Skeletal muscle cell (primary cell): ENCODE measurements around the gene ASZ1.

Experiments
- DNase-seq: peaks from one replicate; pipeline ENCODE4 v3.0.0-alpha.2; 2010; ENCODE audit warnings: low read depth
- H3K4me3 ChIP-seq: 2 replicates; pipeline ENCODE4 v1.5.1; 2011; ENCODE audit warnings: low read depth, mild to moderate bottlenecking, control low read depth, low read length, moderate library complexity

ASZ1 gene

GRCh38 chr7:117405519-117405918 lies 21.8 kb downstream of the ASZ1 start:
- no peak for DNase-seq
- no peak overlapping the region for H3K4me3 ChIP-seq

- H3K4me3 ChIP-seq: no peak overlapping the region
- DNase-seq: no peak
Observed at GRCh38 chr7:117403737-117404136, 23.6 kb downstream of the ASZ1 start.

DNA sequence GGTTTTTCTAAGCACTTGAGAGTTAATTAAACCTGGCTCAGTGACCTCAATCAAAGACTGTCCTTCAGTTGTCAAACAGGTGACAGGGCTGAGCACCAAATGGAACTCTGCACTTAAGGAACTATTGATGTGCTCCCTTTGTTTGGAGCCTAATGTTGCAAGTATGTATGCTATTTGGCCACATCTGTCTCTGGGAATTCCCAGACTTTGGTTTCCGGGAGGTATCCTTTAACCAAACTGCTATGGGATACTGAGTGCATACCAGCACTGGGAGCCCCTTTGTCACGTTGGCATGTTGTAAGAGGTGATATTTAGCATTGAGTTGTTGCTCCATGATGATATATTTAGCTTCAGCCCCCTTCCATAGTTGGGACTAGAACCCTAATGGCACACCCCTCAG lies 25.2 kb downstream of the ASZ1 start:
- no peak overlapping the region for H3K4me3 ChIP-seq
- no peak for DNase-seq

DNA sequence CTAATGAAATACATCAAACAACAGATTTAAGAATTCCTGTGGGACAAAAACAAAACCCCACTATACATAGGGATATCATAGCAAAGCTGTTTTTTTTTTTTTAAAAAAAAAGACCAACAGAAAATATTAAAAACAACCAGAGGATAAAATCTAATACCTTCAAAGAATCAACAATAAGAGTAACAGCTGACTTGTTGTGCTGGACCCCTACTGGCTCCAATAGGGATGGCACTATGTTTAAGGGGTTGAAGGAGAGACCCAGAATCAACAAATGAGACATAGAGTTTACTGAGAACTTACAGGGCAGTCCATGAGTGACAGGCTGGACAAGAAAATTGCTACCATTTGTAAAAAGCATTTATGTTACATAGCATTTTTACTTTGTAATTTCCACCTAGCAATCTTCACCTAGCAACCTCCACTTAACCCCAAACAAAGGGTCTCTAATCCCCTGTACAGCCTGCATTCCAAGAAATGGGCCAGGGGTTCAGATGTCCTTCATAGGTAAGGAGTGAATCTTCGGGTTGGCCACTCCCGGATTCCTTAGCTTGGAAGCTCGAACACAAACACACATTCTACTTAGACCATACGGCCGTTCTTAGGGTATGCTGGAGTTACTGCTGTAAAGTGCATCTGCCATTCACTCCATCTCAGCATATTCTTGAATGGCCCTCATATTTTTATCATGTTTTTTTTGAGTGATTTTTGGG lies 25.8 kb downstream of the ASZ1 start:
- H3K4me3 ChIP-seq: no peak overlapping the region
- DNase-seq: no peak

DNA sequence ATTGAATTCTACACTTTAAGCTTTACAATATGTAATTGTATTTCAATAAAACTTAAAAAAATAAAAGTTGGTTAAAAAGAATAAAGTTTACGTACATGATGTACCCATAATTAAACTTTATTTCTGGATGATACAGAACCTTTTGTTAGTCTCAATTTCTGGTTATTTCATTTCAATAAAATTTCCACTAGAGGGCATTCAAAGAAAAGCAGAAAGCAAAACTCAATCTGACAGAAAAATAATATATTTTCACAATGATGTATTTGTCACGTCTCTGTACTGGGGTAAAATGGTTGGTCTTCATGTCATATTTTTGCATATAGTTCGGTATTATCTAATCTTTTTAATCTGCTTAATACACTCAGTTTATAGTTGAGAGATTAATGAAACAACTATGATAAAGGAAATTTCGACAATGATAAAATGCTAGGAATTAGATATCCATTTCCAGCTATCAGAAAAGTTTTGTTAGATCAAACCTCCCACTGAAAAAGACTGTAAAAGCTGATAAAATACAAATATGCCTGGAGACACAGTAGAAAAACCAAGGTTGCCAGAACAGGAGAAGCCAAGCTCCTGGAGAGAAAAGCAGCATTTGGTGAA lies 27.4 kb downstream of the ASZ1 start:
- no peak overlapping the region for H3K4me3 ChIP-seq
- DNase-seq: no peak

DNA sequence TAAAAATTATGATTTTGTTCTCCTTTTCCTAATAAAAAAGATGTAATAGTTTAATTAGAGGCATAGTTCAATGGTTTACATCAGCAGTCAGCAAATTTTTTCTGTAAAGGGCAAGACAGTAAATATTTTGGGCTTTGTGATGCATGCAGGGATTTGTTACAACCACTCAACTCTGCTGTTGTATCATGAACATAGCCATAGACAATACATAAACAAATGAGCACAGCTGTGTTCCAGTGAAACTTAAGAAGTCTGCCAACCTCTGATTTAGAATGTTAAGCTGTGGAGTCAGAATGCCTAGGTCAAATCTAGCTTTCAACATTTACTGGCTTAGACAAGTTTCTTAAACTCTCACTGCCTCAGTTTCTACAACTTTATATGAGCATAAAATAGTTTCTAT lies 31.6 kb downstream of the ASZ1 start:
- no peak overlapping the region for H3K4me3 ChIP-seq
- DNase-seq: no peak

GRCh38 chr7:117393781-117394180 lies 33.5 kb downstream of the ASZ1 start:
- H3K4me3 ChIP-seq: no peak overlapping the region
- no peak for DNase-seq

GRCh38 chr7:117389871-117390270 lies 37.4 kb downstream of the ASZ1 start:
- DNase-seq: no peak
- H3K4me3 ChIP-seq: no peak overlapping the region

DNA sequence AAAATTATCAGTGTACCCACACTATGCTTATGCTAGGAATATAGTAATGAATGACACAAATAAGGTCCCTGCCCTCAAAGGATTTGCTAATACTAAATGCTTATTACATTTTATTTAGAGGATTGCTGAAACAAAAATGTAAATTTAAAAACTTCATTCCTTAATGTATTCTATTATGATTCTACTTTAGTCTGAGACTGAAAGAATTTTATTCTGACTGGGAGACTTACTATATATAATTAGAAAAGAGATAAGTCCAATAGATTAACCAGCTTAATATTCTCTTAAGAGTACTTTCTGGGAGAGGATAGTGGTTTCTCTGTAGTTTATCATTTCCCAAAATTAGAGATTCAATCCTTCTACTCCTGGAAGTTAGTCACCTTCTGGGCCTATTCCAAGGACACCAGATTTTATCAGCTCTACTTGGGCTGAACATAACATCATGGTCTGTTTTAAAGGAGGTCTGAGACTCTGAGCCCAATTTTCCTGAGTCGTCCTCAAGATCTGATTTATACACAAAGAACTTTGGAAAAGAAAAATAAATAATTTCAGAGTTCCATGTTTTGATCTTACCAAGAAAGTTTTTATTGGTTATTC lies 41.1 kb downstream of the ASZ1 start:
- DNase-seq: no peak

GRCh38 chr7:117385363-117386109 lies 41.8 kb downstream of the ASZ1 start:
- no peak overlapping the region for H3K4me3 ChIP-seq
- no peak for DNase-seq

More for the DNA sequence above, 41.1 kb downstream of the ASZ1 start:
- no peak overlapping the region for H3K4me3 ChIP-seq

DNA sequence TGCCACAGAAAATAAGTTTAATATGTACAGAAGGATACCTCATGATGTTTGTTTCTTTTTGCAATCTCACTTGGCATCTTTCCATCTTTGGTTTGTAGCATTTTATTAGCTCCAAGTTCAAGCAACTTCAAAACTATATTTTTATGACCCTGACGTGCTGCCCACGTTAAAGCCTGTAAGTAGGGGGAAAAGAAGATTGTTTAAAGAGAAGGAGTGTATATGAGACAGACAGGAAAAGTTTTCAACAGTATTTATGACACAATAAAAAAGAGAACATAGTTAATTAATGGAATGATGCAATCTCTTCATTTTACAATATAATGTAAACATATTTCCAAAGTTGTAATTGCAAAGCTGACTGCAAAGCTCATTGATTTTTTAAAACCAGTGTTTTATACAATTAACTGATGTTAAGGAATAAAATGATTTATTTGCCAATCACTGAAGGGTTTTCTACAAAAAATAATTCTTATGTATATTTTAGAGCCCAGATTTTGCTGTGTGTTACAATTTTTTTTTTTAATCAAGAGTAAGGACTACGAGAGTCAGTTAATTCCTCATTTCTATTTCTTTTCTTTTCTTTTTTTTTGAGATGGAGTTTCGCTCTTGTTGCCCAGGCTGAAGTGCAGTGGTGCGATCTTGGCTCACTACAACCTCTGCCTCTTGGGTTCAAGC lies 42.5 kb downstream of the ASZ1 start:
- H3K4me3 ChIP-seq: no peak overlapping the region
- no peak for DNase-seq

DNA sequence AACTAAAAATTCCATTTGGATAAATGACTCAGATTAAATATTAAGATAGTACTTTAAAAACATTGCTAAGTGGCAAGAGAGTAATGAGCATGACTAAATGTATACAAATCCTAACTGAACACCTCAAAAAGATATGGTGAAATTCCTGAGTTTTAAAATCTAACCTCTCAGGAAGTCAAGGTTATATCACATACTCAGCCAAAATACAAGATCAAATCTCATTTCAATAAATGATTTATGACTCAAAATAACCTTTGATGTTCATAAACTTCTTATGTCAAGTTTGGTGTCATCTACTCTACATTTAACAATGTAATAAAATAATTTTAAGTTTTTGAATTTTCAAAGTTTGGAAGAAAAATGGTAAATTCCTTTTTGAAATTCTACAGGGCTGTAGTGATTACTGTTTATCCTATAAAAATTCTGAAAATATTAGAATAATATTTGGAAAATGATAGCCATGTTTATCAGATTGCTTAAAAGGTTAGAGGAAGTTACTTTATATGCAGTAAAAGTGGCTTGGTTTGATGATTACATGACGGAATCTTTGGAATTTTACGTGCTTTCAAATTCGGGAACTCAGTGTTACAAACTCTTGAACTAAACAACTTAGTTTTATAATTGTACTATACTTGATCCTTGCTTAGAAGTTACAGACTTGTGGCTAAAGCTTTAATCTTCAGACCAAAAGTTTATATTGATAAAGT lies 43.7 kb downstream of the ASZ1 start:
- no peak for DNase-seq
- no peak overlapping the region for H3K4me3 ChIP-seq

- no peak overlapping the region for H3K4me3 ChIP-seq
- no peak for DNase-seq
Observed at GRCh38 chr7:117383046-117383445, 44.2 kb downstream of the ASZ1 start.

- H3K4me3 ChIP-seq: no peak overlapping the region
- no peak for DNase-seq
Observed at GRCh38 chr7:117381362-117381761, 45.9 kb downstream of the ASZ1 start.

- H3K4me3 ChIP-seq: no peak overlapping the region
- DNase-seq: no peak
Observed at GRCh38 chr7:117375380-117375779, 51.9 kb downstream of the ASZ1 start.

- no peak overlapping the region for H3K4me3 ChIP-seq
- no peak for DNase-seq
Observed at GRCh38 chr7:117372073-117372472, 55.2 kb downstream of the ASZ1 start.

DNA sequence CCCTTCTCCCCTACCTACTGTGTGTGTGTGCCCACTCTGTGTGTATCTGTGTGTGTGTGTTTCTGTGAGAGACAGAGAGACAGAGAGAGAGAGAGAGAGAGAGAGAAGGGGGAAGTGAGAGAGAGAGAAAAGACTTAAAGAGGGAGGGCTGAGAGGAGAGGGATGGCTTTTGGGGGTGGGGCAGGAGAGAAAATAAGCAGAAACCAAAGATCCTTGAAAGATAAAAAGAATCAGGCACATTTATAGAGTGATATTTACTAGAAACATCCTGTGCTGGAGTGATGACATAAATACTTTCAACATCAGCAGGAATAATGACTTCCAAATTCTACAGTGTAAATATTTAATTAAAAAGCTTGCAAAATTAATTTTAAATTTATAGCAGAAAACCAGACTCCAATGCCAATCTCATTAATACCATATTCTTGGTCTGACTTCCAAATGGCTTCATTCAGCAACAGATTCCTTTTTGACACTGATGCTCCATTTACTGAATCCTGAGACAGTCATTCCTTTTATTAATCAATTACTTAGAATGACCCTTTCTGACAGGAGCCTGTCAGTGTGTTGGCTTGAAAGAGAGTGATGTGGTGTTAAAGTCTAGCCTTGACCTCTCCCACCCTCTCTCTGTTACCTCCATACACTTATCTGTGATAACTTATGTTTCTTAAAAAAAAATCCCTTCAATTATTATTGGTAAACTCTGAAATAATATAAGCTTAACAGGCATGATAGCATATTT lies 62.8 kb downstream of the ASZ1 start:
- no peak for DNase-seq
- H3K4me3 ChIP-seq: no peak overlapping the region

GRCh38 chr7:117362294-117362888 lies 64.9 kb downstream of the ASZ1 start:
- no peak overlapping the region for H3K4me3 ChIP-seq
- no peak for DNase-seq
